Measurements from ENCODE around the gene MRM1.

- TF ChIP-seq, protein P1, sequence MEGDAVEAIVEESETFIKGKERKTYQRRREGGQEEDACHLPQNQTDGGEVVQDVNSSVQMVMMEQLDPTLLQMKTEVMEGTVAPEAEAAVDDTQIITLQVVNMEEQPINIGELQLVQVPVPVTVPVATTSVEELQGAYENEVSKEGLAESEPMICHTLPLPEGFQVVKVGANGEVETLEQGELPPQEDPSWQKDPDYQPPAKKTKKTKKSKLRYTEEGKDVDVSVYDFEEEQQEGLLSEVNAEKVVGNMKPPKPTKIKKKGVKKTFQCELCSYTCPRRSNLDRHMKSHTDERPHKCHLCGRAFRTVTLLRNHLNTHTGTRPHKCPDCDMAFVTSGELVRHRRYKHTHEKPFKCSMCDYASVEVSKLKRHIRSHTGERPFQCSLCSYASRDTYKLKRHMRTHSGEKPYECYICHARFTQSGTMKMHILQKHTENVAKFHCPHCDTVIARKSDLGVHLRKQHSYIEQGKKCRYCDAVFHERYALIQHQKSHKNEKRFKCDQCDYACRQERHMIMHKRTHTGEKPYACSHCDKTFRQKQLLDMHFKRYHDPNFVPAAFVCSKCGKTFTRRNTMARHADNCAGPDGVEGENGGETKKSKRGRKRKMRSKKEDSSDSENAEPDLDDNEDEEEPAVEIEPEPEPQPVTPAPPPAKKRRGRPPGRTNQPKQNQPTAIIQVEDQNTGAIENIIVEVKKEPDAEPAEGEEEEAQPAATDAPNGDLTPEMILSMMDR (IDR thresholded peaks at IDR 0.05), result no peak
- no peak for TF ChIP-seq POLR2AphosphoS5 (IDR thresholded peaks at IDR 0.05)
Observed at GRCh38 chr17:36602030-36602748, 806 bp downstream of the MRM1 start.
